ENCODE data around the gene VIPR1. TPM values are rescaled to one million over a fixed set of nuclear protein-coding genes. Genes with fewer than 3 reads are reported as not detected.

The VIPR1 gene
- total and polyA plus RNA-seq, 2 donors (not counting 1 experiment from before 2014, with no cell fraction given), result 0.79 to 5.8 TPM

DNA sequence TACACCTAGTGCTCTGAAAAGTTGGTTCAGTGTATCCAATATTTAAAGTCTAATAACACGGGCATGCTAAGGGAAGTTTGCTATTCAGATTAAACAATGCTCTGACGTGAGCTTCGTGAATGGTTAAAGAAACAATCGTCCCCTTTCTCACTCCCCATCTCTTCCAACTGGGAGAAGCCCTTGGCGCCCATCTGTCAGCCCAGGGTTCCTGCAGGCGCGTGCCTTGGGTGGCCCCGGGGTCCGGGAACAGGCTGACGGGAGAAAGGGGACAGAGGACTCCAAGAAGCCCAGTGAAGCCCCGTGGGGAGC is 78.9 kb downstream of the VIPR1 start:
- ChIA-PET CTCF (interaction anchor here (1.0 to 3.9 kb wide), 10 partner anchors 9 to 163 kb away, joined by 3 to 36 read pairs (median 6); partner anchors contain the start of genes NKTR, SS18L2 and VIPR1), POLR2A (interaction anchor here (1.9 to 3.1 kb wide), 3 partner anchors 9 to 79 kb away, joined by 4 to 34 read pairs (median 17); partner anchors contain the start of genes NKTR, SS18L2 and VIPR1)
- Histone ChIP-seq H3K27me3 (replicated peaks in 1 of 4; ENCODE audit: control extremely low read depth in 1 of 4, control insufficient read depth in 3 of 4, insufficient read depth in 4 of 4, low read length in 3 of 4) (no peaks in the 10 kb centered on the region), H3K4me3 (ENCODE audit: control extremely low read depth in 1 of 5, extremely low read depth in 1 of 5, insufficient read depth in 1 of 5, low read depth in 2 of 5, low read length in 4 of 5) (peak overlapping the region in 4 of 5 experiments; percentile 69 to 87 (median 81)), H4K20me1 (ENCODE audit: control insufficient read depth, insufficient read depth, low read length, poor library complexity, severe bottlenecking) (no peaks in the 10 kb centered on the region), H3K9ac (ENCODE audit: low read length) (peak overlapping the region; percentile 92), H3K9me3 (ENCODE audit: control extremely low read depth in 1 of 3, control insufficient read depth in 2 of 3, insufficient read depth in 1 of 3, low read length in 2 of 3) (no peaks in the 10 kb centered on the region), H3K4me1 (ENCODE audit: control insufficient read depth in 2 of 2, insufficient read depth in 2 of 2, low read length in 2 of 2) (peaks cover 14% of the 10 kb centered on the region in 2 donors), H2AFZ (ENCODE audit: insufficient read depth, low read depth, low read length, poor library complexity, severe bottlenecking) (peak overlapping the region; percentile 79), H3K27ac (ENCODE audit: low read length in 2 of 2) (peak overlapping the region; percentile 92 to 98), H3K79me2 (ENCODE audit: control insufficient read depth, insufficient read depth, low read length) (peaks cover 17% of the 10 kb centered on the region), H3K4me2 (replicated peaks; ENCODE audit: low read depth, low read length, poor library complexity, severe bottlenecking) (peak overlapping the region; percentile 89), H3K36me3 (replicated peaks in 1 of 2; ENCODE audit: control extremely low read depth in 1 of 2, control insufficient read depth in 1 of 2, extremely low read depth in 1 of 2, insufficient read depth in 2 of 2, low read length in 1 of 2) (no peaks in the 10 kb centered on the region)
- peaks cover 2% of the 10 kb centered on the region for H3K9me3 Mint-ChIP-seq (ENCODE audit: insufficient read depth)
- ATAC-seq (ENCODE audit: low read depth), result no peak
- no peak for TF ChIP-seq EZH2 (IDR thresholded peaks at IDR 0.05; ENCODE audit: borderline replicate concordance, insufficient read depth, low read depth, low read length, poor library complexity, severe bottlenecking)
- TF ChIP-seq, protein P1, sequence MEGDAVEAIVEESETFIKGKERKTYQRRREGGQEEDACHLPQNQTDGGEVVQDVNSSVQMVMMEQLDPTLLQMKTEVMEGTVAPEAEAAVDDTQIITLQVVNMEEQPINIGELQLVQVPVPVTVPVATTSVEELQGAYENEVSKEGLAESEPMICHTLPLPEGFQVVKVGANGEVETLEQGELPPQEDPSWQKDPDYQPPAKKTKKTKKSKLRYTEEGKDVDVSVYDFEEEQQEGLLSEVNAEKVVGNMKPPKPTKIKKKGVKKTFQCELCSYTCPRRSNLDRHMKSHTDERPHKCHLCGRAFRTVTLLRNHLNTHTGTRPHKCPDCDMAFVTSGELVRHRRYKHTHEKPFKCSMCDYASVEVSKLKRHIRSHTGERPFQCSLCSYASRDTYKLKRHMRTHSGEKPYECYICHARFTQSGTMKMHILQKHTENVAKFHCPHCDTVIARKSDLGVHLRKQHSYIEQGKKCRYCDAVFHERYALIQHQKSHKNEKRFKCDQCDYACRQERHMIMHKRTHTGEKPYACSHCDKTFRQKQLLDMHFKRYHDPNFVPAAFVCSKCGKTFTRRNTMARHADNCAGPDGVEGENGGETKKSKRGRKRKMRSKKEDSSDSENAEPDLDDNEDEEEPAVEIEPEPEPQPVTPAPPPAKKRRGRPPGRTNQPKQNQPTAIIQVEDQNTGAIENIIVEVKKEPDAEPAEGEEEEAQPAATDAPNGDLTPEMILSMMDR (IDR thresholded peaks at IDR 0.05), result no peak
- H3K27ac Mint-ChIP-seq, result peak overlapping the region; percentile 80
- no peak for DNase-seq
- H3K4me1 Mint-ChIP-seq, result peaks cover 37% of the 10 kb centered on the region
- H3K27me3 Mint-ChIP-seq, result no peaks in the 10 kb centered on the region
- intact Hi-C loops (cut with micrococcal nuclease), result loop anchor here (5.0 to 10.0 kb wide), 3 partner anchors 36 to 523 kb away; partner anchors contain the start of genes POMGNT2 and VIPR1
- WGBS (ENCODE audit: insufficient coverage), result 2% methylated on average over 11 of the region's 11 CpGs
- peak overlapping the region; percentile 96 for H3K4me3 Mint-ChIP-seq
